Neural cell (in vitro differentiated cells): Measurements from ENCODE around the gene ZNF775.

Experiments used
- CTCF ChIP-seq: fragments of 450-650 bp; IDR thresholded peaks from 2 replicates; pipeline ENCODE4 v1.5.1; 2014; ENCODE audit warnings: antibody characterized with exemption, mild to moderate bottlenecking, moderate library complexity; ENCODE audit not compliant: poor library complexity, severe bottlenecking
- EP300 ChIP-seq: fragments of 450-650 bp; conservative IDR thresholded peaks from 2 replicates; pipeline ENCODE4 v1.6.1; 2014; ENCODE audit warnings: antibody characterized with exemption, mild to moderate bottlenecking, moderate library complexity; ENCODE audit not compliant: poor library complexity, severe bottlenecking
- EZH2 ChIP-seq: fragments of 200-600, 300-800 bp; shearing (Covaris generic), sonication (generic); IDR thresholded peaks from 2 replicates; pipeline ENCODE4 v1.6.1; 2014; ENCODE audit warnings: antibody characterized with exemption, low read length, borderline replicate concordance, mild to moderate bottlenecking; ENCODE audit not compliant: insufficient read depth, poor library complexity, severe bottlenecking
- MXI1 ChIP-seq: fragments of 450-650 bp; conservative IDR thresholded peaks from 2 replicates; pipeline ENCODE4 v1.6.1; 2014; ENCODE audit warnings: antibody characterized with exemption, mild to moderate bottlenecking; ENCODE audit not compliant: poor library complexity, severe bottlenecking
- POLR2AphosphoS5 ChIP-seq: IDR thresholded peaks from 2 replicates; pipeline ENCODE4 v1.6.1; 2012
- SMC3 ChIP-seq: fragments of 450-650 bp; conservative IDR thresholded peaks from 2 replicates; pipeline ENCODE4 v1.6.1; 2014; ENCODE audit warnings: antibody characterized with exemption, mild to moderate bottlenecking, moderate library complexity; ENCODE audit not compliant: poor library complexity
- TAF1 ChIP-seq: IDR thresholded peaks from 2 replicates; pipeline ENCODE4 v1.6.1; 2012; ENCODE audit warnings: low read depth
- TF ChIP-seq, protein P1 (sequence below): IDR thresholded peaks from 2 replicates; pipeline ENCODE4 v1.6.1; 2012; ENCODE audit warnings: borderline replicate concordance

DNA sequence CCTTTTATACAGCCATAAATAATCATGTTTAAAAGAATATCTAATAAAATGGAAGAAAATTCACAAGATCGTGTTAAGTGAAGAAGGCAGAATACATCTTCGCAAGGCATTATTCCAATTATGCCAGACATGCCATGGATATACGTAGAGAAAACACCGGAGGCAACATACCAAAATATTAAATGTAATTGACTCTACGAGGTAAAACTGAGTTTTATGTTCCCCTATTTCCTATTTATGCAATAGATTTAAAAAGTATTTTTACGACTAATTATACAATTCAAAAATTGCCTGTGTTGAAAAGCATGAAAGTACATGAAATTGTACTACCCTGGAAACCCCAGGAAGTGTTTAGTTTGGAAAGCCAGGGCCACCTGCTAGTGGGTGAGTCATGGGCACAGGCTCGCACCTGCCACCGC lies 11.4 kb upstream of the ZNF775 start:
- no peak for TF ChIP-seq EZH2
- no peak for TF ChIP-seq CTCF
- TF ChIP-seq EP300: no peak
- TF ChIP-seq, protein P1, sequence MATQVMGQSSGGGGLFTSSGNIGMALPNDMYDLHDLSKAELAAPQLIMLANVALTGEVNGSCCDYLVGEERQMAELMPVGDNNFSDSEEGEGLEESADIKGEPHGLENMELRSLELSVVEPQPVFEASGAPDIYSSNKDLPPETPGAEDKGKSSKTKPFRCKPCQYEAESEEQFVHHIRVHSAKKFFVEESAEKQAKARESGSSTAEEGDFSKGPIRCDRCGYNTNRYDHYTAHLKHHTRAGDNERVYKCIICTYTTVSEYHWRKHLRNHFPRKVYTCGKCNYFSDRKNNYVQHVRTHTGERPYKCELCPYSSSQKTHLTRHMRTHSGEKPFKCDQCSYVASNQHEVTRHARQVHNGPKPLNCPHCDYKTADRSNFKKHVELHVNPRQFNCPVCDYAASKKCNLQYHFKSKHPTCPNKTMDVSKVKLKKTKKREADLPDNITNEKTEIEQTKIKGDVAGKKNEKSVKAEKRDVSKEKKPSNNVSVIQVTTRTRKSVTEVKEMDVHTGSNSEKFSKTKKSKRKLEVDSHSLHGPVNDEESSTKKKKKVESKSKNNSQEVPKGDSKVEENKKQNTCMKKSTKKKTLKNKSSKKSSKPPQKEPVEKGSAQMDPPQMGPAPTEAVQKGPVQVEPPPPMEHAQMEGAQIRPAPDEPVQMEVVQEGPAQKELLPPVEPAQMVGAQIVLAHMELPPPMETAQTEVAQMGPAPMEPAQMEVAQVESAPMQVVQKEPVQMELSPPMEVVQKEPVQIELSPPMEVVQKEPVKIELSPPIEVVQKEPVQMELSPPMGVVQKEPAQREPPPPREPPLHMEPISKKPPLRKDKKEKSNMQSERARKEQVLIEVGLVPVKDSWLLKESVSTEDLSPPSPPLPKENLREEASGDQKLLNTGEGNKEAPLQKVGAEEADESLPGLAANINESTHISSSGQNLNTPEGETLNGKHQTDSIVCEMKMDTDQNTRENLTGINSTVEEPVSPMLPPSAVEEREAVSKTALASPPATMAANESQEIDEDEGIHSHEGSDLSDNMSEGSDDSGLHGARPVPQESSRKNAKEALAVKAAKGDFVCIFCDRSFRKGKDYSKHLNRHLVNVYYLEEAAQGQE: no peak
- no peak for TF ChIP-seq POLR2AphosphoS5
- no peak for TF ChIP-seq SMC3
- TF ChIP-seq TAF1: no peak
- no peak for TF ChIP-seq MXI1
